ENCODE data around the gene PHIP.

GRCh38 chr6:79038061-79038460 lies 40.0 kb downstream of the PHIP start:
- TF ChIP-seq POLR2A (IDR thresholded peaks at IDR 0.05; ENCODE audit: low read length) (no peak), GATA1 (IDR thresholded peaks at IDR 0.05; ENCODE audit: low read depth, low read length) (no peak)
